ENCODE data around the gene VPS37D.

The VPS37D gene

DNA sequence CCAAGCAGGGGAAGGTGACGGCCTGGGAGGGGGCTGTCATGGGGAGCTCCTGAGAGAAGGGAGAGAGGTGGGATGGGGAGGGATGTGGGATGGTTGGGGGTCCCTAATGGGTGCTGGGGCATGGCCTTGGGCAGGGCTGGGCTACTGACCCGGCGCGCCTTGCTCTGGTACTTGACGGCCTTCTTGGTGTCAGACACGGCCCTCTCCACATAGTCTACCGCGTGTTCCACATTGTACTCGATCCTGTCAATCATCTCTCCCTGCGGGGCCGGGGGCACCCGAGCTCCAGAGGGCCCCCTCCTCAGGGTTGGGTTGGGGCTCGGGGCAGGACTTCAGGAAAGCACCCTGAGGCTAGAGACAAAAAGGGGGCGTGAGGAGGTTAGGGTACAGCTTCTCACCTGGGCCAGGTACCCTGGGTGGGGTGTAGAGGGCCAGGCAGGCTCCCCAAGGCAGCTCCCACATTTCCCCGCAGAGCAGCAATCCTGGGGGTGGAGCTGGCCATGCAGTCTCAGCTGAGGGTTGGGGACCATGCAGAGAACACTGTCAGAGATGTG is 33.0 kb downstream of the VPS37D start:
- Histone ChIP-seq H3K27ac (ENCODE audit: low read length, poor library complexity, severe bottlenecking) (no peak overlapping the region), H2BK12ac (ENCODE audit: low read length in 2 of 2) (no peak overlapping the region), H2AK5ac (ENCODE audit: low read length, severe bottlenecking) (no peak overlapping the region), H3K14ac (ENCODE audit: low read length in 2 of 2) (no peak overlapping the region), H3K27me3 (ENCODE audit: control insufficient read depth in 1 of 2, insufficient read depth in 1 of 2, low read length in 2 of 2) (no peaks in the 10 kb centered on the region), H4K8ac (ENCODE audit: low read length) (no peak overlapping the region), H3K36me3 (ENCODE audit: control insufficient read depth in 1 of 2, insufficient read depth in 2 of 2, low read depth in 1 of 2, low read length in 2 of 2) (peaks cover 89 to 92% of the 10 kb centered on the region in 2 experiments), H2BK15ac (ENCODE audit: low read depth, poor library complexity, severe bottlenecking) (no peak overlapping the region), H3K4me2 (ENCODE audit: low read length, poor library complexity, severe bottlenecking) (no peak overlapping the region), H2AFZ (ENCODE audit: low read depth, low read length) (no peak overlapping the region), H2BK120ac (ENCODE audit: low read depth, low read length) (no peak overlapping the region), H3K79me1 (replicated peaks; ENCODE audit: low read length, poor library complexity, severe bottlenecking) (peaks cover 11% of the 10 kb centered on the region), H2BK5ac (ENCODE audit: low read depth, low read length, poor library complexity, severe bottlenecking) (no peak overlapping the region), H3K4ac (ENCODE audit: low read depth in 1 of 2, low read length in 2 of 2) (no peak overlapping the region), H3K23ac (ENCODE audit: low read length in 2 of 2) (no peak overlapping the region), H3K9me3 (ENCODE audit: control insufficient read depth, low read length) (no peaks in the 10 kb centered on the region), H3K9ac (ENCODE audit: low read length) (no peak overlapping the region), H4K91ac (ENCODE audit: low read length) (no peak overlapping the region), H3K18ac (ENCODE audit: low read depth in 1 of 2, low read length in 2 of 2) (no peak overlapping the region), H3K4me1 (ENCODE audit: control insufficient read depth, insufficient read depth, low read depth, low read length) (peaks cover 28% of the 10 kb centered on the region), H3K4me3 (ENCODE audit: insufficient read depth in 1 of 2, low read depth in 1 of 2, low read length in 2 of 2) (no peak overlapping the region)
- no peak for DNase-seq
- WGBS, result 95% methylated on average over 15 of the region's 15 CpGs

DNA sequence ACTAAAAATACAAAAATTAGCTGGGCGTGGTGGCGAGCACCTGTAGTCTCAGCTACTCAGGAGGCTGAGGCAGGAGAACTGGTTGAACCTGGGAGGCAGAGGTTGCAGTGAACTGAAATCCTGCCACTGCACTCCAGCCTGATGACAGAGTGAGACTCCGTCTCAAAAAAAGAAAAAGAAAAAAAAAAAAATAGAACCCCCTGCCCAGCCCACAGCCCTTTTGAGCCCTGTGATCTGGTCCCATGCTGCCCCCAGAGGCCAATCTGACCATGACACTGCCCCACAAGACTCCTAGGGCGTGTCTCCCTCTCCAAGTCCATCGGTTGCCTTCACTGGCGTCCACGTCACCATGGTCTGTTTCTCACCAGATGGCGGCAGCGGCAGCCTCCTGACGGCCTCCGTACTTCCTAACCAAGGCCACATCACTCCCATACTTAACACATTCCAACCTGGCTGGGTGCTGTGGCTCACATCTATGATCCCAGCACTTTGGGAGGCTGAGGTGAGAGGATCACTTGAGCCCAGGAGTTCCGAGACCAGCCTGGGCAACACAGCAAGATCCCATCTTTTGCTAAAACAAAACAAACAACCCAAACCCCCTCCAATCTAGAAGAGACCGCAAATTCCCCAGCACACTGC is 33.8 kb downstream of the VPS37D start:
- Histone ChIP-seq H3K4me1 (ENCODE audit: control insufficient read depth, insufficient read depth, low read depth, low read length) (peaks cover 36% of the 10 kb centered on the region), H3K27me3 (ENCODE audit: control insufficient read depth in 1 of 2, insufficient read depth in 1 of 2, low read length in 2 of 2) (no peaks in the 10 kb centered on the region), H2BK12ac (ENCODE audit: low read length in 2 of 2) (no peak overlapping the region), H2AK5ac (ENCODE audit: low read length, severe bottlenecking) (no peak overlapping the region), H2BK120ac (ENCODE audit: low read depth, low read length) (no peak overlapping the region), H3K9me3 (ENCODE audit: control insufficient read depth, low read length) (no peaks in the 10 kb centered on the region), H3K4me2 (ENCODE audit: low read length, poor library complexity, severe bottlenecking) (no peak overlapping the region), H2AFZ (ENCODE audit: low read depth, low read length) (no peak overlapping the region), H3K4ac (ENCODE audit: low read depth in 1 of 2, low read length in 2 of 2) (no peak overlapping the region), H3K18ac (ENCODE audit: low read depth in 1 of 2, low read length in 2 of 2) (no peak overlapping the region), H4K8ac (ENCODE audit: low read length) (no peak overlapping the region), H3K36me3 (ENCODE audit: control insufficient read depth in 1 of 2, insufficient read depth in 2 of 2, low read depth in 1 of 2, low read length in 2 of 2) (peaks cover 92 to 93% of the 10 kb centered on the region in 2 experiments), H3K79me1 (replicated peaks; ENCODE audit: low read length, poor library complexity, severe bottlenecking) (peaks cover 10% of the 10 kb centered on the region), H2BK15ac (ENCODE audit: low read depth, poor library complexity, severe bottlenecking) (no peak overlapping the region), H3K14ac (ENCODE audit: low read length in 2 of 2) (no peak overlapping the region), H2BK5ac (ENCODE audit: low read depth, low read length, poor library complexity, severe bottlenecking) (no peak overlapping the region), H4K91ac (ENCODE audit: low read length) (no peak overlapping the region), H3K27ac (ENCODE audit: low read length, poor library complexity, severe bottlenecking) (no peak overlapping the region), H3K9ac (ENCODE audit: low read length) (peak overlapping the region; percentile 25), H3K4me3 (ENCODE audit: insufficient read depth in 1 of 2, low read depth in 1 of 2, low read length in 2 of 2) (no peak overlapping the region), H3K23ac (ENCODE audit: low read length in 2 of 2) (no peak overlapping the region)
- peak; percentile 62 for DNase-seq
- WGBS, result 82% methylated on average over 13 of the region's 13 CpGs

- no peak overlapping the region for H3K4ac ChIP-seq (ENCODE audit: low read depth in 1 of 2, low read length in 2 of 2)
- H3K4me1 ChIP-seq (ENCODE audit: control insufficient read depth, insufficient read depth, low read depth, low read length), result peaks cover 42% of the 10 kb centered on the region
- no peak overlapping the region for H3K4me2 ChIP-seq (ENCODE audit: low read length, poor library complexity, severe bottlenecking)
- H3K9me3 ChIP-seq (ENCODE audit: control insufficient read depth, low read length), result no peaks in the 10 kb centered on the region
- H2AK5ac ChIP-seq (ENCODE audit: low read length, severe bottlenecking), result no peak overlapping the region
- no peak overlapping the region for H2BK120ac ChIP-seq (ENCODE audit: low read depth, low read length)
- H3K79me1 ChIP-seq (replicated peaks; ENCODE audit: low read length, poor library complexity, severe bottlenecking), result peaks cover 12% of the 10 kb centered on the region
- H3K18ac ChIP-seq (ENCODE audit: low read depth in 1 of 2, low read length in 2 of 2), result no peak overlapping the region
- no peak for DNase-seq
- WGBS, result 95% methylated on average over 8 of the region's 8 CpGs
- no peak overlapping the region for H3K9ac ChIP-seq (ENCODE audit: low read length)
- no peaks in the 10 kb centered on the region for H3K27me3 ChIP-seq (ENCODE audit: control insufficient read depth in 1 of 2, insufficient read depth in 1 of 2, low read length in 2 of 2)
- H3K23ac ChIP-seq (ENCODE audit: low read length in 2 of 2), result no peak overlapping the region
- H3K4me3 ChIP-seq (ENCODE audit: insufficient read depth in 1 of 2, low read depth in 1 of 2, low read length in 2 of 2), result no peak overlapping the region
- no peak overlapping the region for H4K91ac ChIP-seq (ENCODE audit: low read length)
- no peak overlapping the region for H2BK5ac ChIP-seq (ENCODE audit: low read depth, low read length, poor library complexity, severe bottlenecking)
- no peak overlapping the region for H3K27ac ChIP-seq (ENCODE audit: low read length, poor library complexity, severe bottlenecking)
- no peak overlapping the region for H3K14ac ChIP-seq (ENCODE audit: low read length in 2 of 2)
- H2BK12ac ChIP-seq (ENCODE audit: low read length in 2 of 2), result no peak overlapping the region
- peaks cover 92 to 93% of the 10 kb centered on the region in 2 experiments for H3K36me3 ChIP-seq (ENCODE audit: control insufficient read depth in 1 of 2, insufficient read depth in 2 of 2, low read depth in 1 of 2, low read length in 2 of 2)
- H2AFZ ChIP-seq (ENCODE audit: low read depth, low read length), result no peak overlapping the region
- H4K8ac ChIP-seq (ENCODE audit: low read length), result no peak overlapping the region
- no peak overlapping the region for H2BK15ac ChIP-seq (ENCODE audit: low read depth, poor library complexity, severe bottlenecking)
Observed at GRCh38 chr7:73702226-73702625, 34.6 kb downstream of the VPS37D start.

GRCh38 chr7:73702665-73703064 is 35.0 kb downstream of the VPS37D start:
- whole genome bisulfite sequencing, result 94% methylated on average over 18 of the region's 18 CpGs
- H3K4me3 ChIP-seq (ENCODE audit: insufficient read depth in 1 of 2, low read depth in 1 of 2, low read length in 2 of 2), result no peak overlapping the region
- H3K9ac ChIP-seq (ENCODE audit: low read length), result no peak overlapping the region
- no peak overlapping the region for H3K4ac ChIP-seq (ENCODE audit: low read depth in 1 of 2, low read length in 2 of 2)
- H3K27ac ChIP-seq (ENCODE audit: low read length, poor library complexity, severe bottlenecking), result no peak overlapping the region
- no peak overlapping the region for H2BK15ac ChIP-seq (ENCODE audit: low read depth, poor library complexity, severe bottlenecking)
- no peak overlapping the region for H2BK5ac ChIP-seq (ENCODE audit: low read depth, low read length, poor library complexity, severe bottlenecking)
- no peak overlapping the region for H4K8ac ChIP-seq (ENCODE audit: low read length)
- H3K18ac ChIP-seq (ENCODE audit: low read depth in 1 of 2, low read length in 2 of 2), result no peak overlapping the region
- no peaks in the 10 kb centered on the region for H3K27me3 ChIP-seq (ENCODE audit: control insufficient read depth in 1 of 2, insufficient read depth in 1 of 2, low read length in 2 of 2)
- H2AFZ ChIP-seq (ENCODE audit: low read depth, low read length), result no peak overlapping the region
- H3K9me3 ChIP-seq (ENCODE audit: control insufficient read depth, low read length), result no peaks in the 10 kb centered on the region
- no peak for DNase-seq
- no peak overlapping the region for H4K91ac ChIP-seq (ENCODE audit: low read length)
- H2BK120ac ChIP-seq (ENCODE audit: low read depth, low read length), result no peak overlapping the region
- H3K4me2 ChIP-seq (ENCODE audit: low read length, poor library complexity, severe bottlenecking), result no peak overlapping the region
- H3K23ac ChIP-seq (ENCODE audit: low read length in 2 of 2), result no peak overlapping the region
- peaks cover 90 to 91% of the 10 kb centered on the region in 2 experiments for H3K36me3 ChIP-seq (ENCODE audit: control insufficient read depth in 1 of 2, insufficient read depth in 2 of 2, low read depth in 1 of 2, low read length in 2 of 2)
- no peak overlapping the region for H2AK5ac ChIP-seq (ENCODE audit: low read length, severe bottlenecking)
- H3K14ac ChIP-seq (ENCODE audit: low read length in 2 of 2), result no peak overlapping the region
- H3K4me1 ChIP-seq (ENCODE audit: control insufficient read depth, insufficient read depth, low read depth, low read length), result peaks cover 43% of the 10 kb centered on the region
- H3K79me1 ChIP-seq (replicated peaks; ENCODE audit: low read length, poor library complexity, severe bottlenecking), result peaks cover 12% of the 10 kb centered on the region
- no peak overlapping the region for H2BK12ac ChIP-seq (ENCODE audit: low read length in 2 of 2)
